ENCODE results near the gene PCDHB1.
A peak's percentile ranks its signal among the peaks of the same experiment; 100 is the strongest.

The PCDHB1 gene, protein sequence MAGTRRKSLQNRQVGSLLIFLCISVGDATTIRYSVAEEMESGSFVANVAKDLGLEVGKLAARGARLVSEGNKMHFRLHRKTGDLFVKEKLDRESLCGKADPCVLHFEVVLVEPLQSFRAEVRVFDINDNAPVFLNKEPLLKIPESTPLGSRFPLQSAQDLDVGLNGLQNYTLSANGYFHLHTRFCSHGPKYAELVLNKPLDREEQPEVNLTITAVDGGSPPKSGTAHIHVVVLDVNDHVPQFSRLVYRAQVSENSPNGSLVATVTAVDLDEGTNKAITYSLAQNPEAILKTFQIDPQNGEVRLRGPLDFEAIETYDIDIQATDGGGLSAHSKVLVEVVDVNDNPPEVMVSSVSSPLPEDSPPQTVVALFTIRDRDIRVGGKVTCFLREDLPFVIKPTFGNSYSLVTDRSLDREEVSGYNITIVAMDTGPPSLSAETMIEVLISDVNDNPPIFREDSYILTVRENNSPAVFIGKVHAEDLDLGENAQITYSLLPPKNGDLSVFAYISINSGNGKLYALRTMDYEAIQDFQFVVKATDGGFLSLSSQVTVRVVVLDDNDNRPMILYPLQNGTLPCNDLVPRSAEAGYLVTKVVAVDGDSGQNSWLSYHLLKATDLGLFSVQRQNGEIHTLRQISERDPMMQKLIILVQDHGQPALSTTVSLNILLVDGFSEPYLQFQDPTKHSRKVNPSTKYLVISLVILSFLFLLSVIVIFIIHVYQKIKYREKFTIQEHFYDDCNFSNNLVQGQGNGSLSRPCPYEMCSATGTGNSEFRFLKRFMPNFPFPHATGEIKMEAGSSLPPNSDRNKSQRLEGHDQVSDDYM

GRCh38 chr5:141050622-141051520, at the start of gene PCDHB1:
PCDHB1 (plus strand) TSS chr5:141051374; CDS start chr5:141051471, 97 bp downstream.
- no peak for DNase-seq

GRCh38 chr5:141001446-141001843, 49.7 kb upstream of the PCDHB1 start:
- no peak for DNase-seq

- peak; percentile 11 for DNase-seq
Observed at GRCh38 chr5:141001844-141002604, 49.1 kb upstream of the PCDHB1 start.

- no peak for DNase-seq
Observed at GRCh38 chr5:141002605-141002965, 48.6 kb upstream of the PCDHB1 start.

DNA sequence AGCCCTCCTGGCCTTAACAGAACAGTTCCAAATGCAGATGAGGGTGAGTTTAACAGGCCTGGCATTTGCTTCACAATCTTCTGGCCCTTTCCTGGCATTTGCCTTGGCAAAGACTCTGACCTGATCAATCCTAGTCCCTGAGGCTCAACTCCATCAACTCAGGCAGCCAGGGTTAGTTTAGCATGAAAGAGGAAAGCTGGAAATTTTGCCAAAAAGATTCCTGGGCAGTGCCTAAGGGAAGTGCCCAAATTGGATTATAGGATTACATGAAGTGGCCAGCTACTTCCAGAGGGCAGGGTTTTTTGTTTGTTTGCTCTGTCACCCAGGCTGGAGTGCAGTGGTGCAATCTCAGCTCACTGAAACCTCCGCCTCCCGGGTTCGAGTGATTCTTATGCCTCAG, 48.1 kb upstream of the PCDHB1 start:
- no peak for DNase-seq

DNA sequence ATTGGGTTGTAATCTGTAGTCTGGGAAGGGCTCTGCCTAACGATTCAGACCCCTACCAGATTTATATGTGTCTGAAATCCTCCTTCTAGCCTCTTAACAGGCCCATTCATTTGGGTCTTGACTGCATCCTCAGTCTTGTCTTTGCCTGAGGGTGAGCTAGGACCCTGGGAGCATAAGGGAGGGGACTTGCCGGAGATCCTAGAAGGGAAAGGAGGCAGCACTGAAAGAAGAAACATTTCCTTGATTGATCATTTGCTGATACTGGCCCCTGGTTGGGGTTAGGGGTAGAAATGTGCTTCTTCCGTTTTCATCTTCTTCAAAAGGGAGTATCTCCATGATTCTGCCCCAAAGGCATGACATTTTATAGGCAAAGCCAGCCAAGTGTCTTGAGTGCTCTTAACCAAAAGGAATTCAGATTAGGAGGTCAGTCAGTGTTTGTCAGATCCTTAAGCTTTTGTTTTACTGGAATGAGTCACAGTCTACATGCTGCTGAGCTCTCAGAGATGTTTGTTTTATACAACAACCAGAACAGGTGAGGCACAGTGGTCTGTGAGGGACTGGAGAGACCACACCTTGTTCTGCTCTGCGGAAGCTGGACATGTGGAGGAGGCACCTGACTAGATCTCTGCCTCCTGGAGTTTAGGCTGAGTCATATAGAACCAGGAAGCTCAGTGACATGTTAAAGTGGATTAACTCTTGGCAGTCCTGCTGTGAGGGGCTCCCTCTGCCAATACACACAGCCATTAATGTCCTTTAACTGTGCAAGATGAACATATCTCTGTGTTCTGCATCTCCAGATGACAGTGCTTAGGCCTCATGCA, 47.2 kb upstream of the PCDHB1 start:
- DNase-seq = no peak

GRCh38 chr5:141007791-141008190, 43.4 kb upstream of the PCDHB1 start:
- DNase-seq = no peak

- no peak for DNase-seq
Observed at GRCh38 chr5:141010047-141010793, 41.0 kb upstream of the PCDHB1 start.

GRCh38 chr5:141017943-141018342, 33.2 kb upstream of the PCDHB1 start:
- no peak for DNase-seq

DNA sequence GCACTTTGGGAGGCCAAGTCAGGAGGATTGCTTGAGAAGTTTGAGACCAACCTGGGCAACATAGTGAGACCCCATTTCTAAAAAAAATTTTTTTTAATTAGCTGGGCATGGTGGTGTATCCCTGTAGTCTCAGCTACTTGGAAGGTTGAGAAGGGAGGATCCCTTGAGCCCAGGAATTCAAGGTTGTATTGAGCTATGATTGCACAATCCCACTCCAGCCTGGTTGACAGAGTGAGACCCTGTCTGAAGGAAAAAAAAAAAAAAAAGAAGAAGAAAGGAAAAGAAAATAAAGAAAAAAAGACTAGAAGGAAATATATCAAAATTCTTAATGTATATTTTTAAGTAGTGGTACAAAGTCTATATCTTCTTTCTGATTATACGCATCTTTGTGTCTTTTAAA, 28.8 kb upstream of the PCDHB1 start:
- no peak for DNase-seq

GRCh38 chr5:141031006-141031405, 20.2 kb upstream of the PCDHB1 start:
- DNase-seq = no peak

GRCh38 chr5:141032626-141033025, 18.5 kb upstream of the PCDHB1 start:
- no peak for DNase-seq

- no peak for DNase-seq
Observed at GRCh38 chr5:141039061-141039460, 12.1 kb upstream of the PCDHB1 start.

GRCh38 chr5:141039517-141039916, 11.7 kb upstream of the PCDHB1 start:
- DNase-seq = no peak

- peak; percentile 2 for DNase-seq
Observed at GRCh38 chr5:141040093-141040770, 10.9 kb upstream of the PCDHB1 start.

DNA sequence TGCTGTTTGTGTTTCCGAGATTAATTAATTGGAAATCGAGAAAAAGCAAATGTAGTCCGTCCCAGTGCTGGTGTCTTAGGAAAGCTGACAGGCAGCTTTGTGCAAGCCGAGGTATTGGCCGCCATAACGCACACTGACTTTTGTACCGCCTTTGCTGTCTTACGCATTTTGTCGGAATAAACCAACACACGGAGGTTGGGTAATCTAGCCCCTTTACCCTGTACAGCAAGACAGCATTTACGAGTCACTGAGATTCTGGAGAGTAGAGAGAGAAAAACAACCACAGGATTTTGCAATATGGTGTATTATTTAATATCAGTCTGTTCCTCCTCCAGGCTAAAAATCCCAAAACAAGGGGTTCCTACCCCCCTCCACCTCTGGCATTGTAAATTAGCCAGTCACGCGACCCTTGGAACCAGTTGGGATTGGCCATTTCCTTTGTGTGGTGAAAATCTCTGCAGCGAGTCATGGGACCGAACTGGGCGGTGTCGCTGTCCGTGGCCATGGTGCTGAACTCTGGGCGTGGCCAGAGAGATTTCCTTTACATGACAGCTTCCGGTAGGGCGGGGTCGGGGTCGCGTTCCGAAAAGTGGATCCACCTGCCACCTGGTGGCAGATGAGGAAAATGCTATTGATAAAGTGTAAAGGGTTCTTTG, 10.3 kb upstream of the PCDHB1 start:
- DNase-seq = peak; percentile 73

GRCh38 chr5:141041427-141041785, 9.8 kb upstream of the PCDHB1 start:
- no peak for DNase-seq

GRCh38 chr5:141042555-141042954, 8.6 kb upstream of the PCDHB1 start:
- DNase-seq = no peak

DNA sequence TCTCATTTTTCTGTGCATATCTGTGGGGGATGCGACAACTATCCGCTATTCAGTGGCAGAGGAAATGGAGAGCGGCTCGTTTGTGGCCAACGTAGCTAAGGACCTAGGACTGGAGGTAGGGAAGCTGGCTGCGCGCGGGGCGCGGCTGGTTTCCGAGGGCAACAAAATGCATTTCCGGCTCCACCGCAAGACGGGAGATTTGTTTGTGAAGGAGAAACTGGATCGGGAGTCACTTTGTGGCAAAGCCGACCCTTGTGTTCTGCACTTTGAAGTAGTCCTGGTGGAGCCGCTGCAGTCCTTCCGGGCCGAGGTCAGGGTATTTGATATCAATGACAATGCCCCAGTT, 320 bp downstream of the PCDHB1 start:
- DNase-seq = no peak

GRCh38 chr5:141077826-141078225, 26.7 kb downstream of the PCDHB1 start:
- DNase-seq = no peak
